AG10803 (cell line): Measurements from ENCODE around the gene PTCD1.

ENCODE experiments used
- DNase-seq: peaks from one replicate; pipeline ENCODE4 v3.0.0; 2010; ENCODE audit warnings: low read depth
- H3K4me3 ChIP-seq: 2 replicates; pipeline ENCODE4 v1.5.1; 2011; ENCODE audit warnings: mild to moderate bottlenecking, low read length, control low read depth
- CTCF ChIP-seq: conservative IDR thresholded peaks from 2 replicates; pipeline ENCODE4 v1.5.1; 2011; ENCODE audit warnings: mild to moderate bottlenecking, low read length, control low read depth, inconsistent platforms

Gene PTCD1

GRCh38 chr7:99438573-99439480 lies at the start of gene PTCD1, which contains the start of gene CPSF4:
Gene PTCD1, minus strand, starts transcription at chr7:99438798. Its CDS starts 3,556 bp downstream, at chr7:99435242.
Gene CPSF4, plus strand, starts transcription at chr7:99438943. Its CDS starts 140 bp downstream, at chr7:99439083.
- no peak for TF ChIP-seq CTCF
- DNase-seq = peak; percentile 95
- H3K4me3 ChIP-seq = peak within 1 kb of the TSS; percentile 91

GRCh38 chr7:99485094-99485493 lies 46.5 kb upstream of the PTCD1 start:
- no peak for TF ChIP-seq CTCF
- H3K4me3 ChIP-seq = no peak overlapping the region
- DNase-seq = no peak

- peak; percentile 25 for DNase-seq
- TF ChIP-seq CTCF = no peak
- H3K4me3 ChIP-seq = no peak overlapping the region
Observed at GRCh38 chr7:99478464-99479440, 40.2 kb upstream of the PTCD1 start.

GRCh38 chr7:99476107-99476506 lies 37.5 kb upstream of the PTCD1 start:
- H3K4me3 ChIP-seq = no peak overlapping the region
- DNase-seq = no peak
- no peak for TF ChIP-seq CTCF

GRCh38 chr7:99473315-99473596 lies 34.7 kb upstream of the PTCD1 start:
- peak; percentile 69 for DNase-seq
- peak overlapping the region; percentile 90 for H3K4me3 ChIP-seq
- TF ChIP-seq CTCF = no peak

- no peak for TF ChIP-seq CTCF
- peak; percentile 95 for DNase-seq
- peak within 1 kb of the TSS; percentile 90 for H3K4me3 ChIP-seq
Observed at GRCh38 chr7:99472561-99473314, 34.1 kb upstream of the PTCD1 start, which contains the start of gene ZNF789. Gene ZNF789, plus strand, starts transcription at chr7:99472890. Its CDS starts 3,567 bp downstream, at chr7:99476457.
